ENCODE measurements around the gene LILRB3.
"Not testable (repeated sequence)": the region's sequence is repeated elsewhere in the genome, so short reads cannot be mapped to it uniquely, and the experiment has no call there.

LILRB3 gene

DNA sequence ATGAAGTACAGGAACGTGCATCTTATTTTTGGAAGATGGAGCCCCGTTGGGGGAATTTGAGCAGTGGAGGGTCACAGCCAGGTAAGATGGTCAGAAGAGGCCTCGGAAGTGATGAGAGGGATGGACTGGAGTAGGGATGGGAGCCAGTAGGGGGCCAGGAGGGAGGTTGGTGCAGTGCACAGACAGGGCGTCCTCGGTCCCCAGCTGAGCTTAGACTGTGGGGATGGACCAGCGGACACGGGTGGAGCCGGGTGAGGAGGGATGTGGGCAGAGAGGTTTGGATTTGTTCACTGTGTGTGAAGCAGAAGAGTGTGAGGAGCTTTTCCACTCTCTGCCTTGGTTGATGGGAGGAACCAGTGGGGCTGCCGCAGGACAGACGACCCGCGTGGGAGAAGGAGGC lies 11.6 kb downstream of the LILRB3 start:
- Histone ChIP-seq H3K27me3 (ENCODE audit: low read depth) (no peaks in the 10 kb centered on the region), H3K4me1 (peaks cover 8% of the 10 kb centered on the region), H3K4me3 (no peak overlapping the region), H3K9me3 (no peaks in the 10 kb centered on the region), H3K36me3 (replicated peaks) (peaks cover 23% of the 10 kb centered on the region)
- DNase-seq (ENCODE audit: low spot score in 2 of 2), result no peak
- in situ Hi-C loops (cut with MboI; ENCODE audit: low sequenced_read_pairs), result no loop called here

DNA sequence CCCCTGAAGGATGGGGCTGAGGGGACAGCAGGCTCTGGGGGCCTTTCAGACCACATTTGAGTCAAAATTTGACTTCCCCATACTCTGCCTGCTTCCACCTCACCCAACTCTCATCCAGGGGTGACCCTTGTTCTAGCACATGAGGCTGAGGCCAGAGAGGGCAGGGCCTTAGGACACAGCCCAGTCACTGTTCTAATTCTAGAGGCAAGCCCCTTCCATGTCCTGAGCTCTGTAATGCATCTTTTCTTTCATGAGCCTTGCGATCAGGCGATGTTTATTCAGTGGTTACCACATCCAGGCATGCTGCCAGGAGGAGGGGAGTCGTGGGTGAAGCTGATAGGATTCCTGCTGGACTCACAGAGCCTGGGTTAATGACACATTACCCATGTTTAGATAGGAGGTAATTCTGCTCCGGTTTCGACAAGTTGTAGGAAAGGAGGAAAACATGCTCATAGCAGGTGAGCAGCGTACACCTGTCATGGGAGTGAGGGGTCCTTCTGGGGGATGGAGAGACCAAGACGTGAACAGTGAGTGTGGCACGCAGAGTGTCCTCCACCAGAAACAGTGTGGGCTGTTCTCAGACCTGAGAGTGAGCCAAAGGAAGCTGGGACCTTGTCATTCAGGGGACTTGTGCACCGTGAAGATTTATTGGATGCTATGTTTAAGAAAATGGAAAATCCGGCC lies 12.9 kb downstream of the LILRB3 start:
- no peaks in the 10 kb centered on the region for H3K9me3 ChIP-seq
- DNase-seq (ENCODE audit: low spot score in 2 of 2), result peak; percentile 52 to 81

DNA sequence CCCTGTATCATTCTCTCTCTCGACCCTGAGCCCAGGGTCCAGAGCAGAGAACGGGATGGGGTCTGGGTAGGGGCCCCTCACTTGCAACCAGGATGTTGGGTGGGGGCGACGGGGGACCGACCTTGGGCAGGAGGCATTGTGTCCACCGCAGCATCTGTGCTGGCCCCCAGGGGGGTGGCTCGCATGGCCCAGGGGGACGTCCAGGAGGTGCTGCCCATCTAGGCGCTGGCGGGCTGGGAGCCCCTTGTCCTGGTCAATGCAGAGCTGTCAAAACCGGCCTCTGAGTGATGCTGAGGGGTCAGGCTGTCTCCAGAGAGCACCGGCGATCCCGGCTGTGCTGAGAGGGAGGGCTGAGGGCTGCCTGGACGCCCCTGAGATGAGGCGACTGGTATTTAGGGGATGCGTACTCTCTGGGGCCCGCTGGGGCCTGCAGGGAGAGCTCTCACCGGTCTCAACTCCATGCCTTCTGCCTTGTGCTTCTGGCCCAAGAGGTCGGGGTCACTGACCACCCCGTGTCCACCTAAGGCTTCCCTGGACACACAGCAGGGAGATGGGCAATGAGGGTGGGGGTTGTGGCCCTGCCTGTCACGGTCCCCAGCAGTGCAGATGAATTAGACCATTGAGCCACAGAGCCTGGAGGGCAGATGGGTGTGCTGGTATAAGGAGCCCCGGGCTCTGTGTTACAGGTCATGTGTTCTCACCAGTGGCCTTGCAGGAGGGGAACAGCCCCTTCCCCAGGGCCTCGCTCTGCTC lies 13.6 kb downstream of the LILRB3 start:
- in situ Hi-C loops (cut with MboI; ENCODE audit: low sequenced_read_pairs), result no loop called here
- DNase-seq (ENCODE audit: low spot score in 2 of 2), result peak in 1 of 2 experiments; percentile 50
- Histone ChIP-seq H3K27me3 (ENCODE audit: low read depth) (no peaks in the 10 kb centered on the region), H3K4me1 (peaks cover 12% of the 10 kb centered on the region), H3K36me3 (replicated peaks) (peaks cover 43% of the 10 kb centered on the region), H3K4me3 (no peak overlapping the region), H3K9me3 (no peaks in the 10 kb centered on the region)

More for the DNA sequence above, 12.9 kb downstream of the LILRB3 start:
- peaks cover 36% of the 10 kb centered on the region for H3K36me3 ChIP-seq (replicated peaks)
- no peaks in the 10 kb centered on the region for H3K27me3 ChIP-seq (ENCODE audit: low read depth)
- in situ Hi-C loops (cut with MboI; ENCODE audit: low sequenced_read_pairs), result no loop called here
- no peak overlapping the region for H3K4me3 ChIP-seq
- peaks cover 8% of the 10 kb centered on the region for H3K4me1 ChIP-seq

DNA sequence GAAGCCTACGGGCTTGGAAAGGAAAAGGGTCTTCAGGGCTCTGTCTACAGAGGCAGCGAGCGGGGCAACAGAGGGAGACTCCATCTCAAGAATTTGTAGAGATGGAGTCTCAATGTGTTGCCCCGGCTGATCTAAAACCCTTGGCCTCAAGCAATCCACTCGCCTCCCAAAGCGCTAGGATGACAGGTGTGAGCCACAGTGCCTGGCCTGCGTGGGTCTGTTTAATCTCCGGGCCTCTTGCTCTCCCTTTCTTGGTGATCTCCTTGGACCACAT lies 14.1 kb downstream of the LILRB3 start:
- in situ Hi-C loops (cut with MboI; ENCODE audit: low sequenced_read_pairs), result no loop called here
- peaks cover 16% of the 10 kb centered on the region for H3K4me1 ChIP-seq
- peak in 1 of 2 experiments; percentile 54 for DNase-seq (ENCODE audit: low spot score in 2 of 2)
- H3K27me3 ChIP-seq (ENCODE audit: low read depth), result no peaks in the 10 kb centered on the region
- no peak overlapping the region for H3K4me3 ChIP-seq
- H3K9me3 ChIP-seq, result no peaks in the 10 kb centered on the region
- peaks cover 48% of the 10 kb centered on the region for H3K36me3 ChIP-seq (replicated peaks)

DNA sequence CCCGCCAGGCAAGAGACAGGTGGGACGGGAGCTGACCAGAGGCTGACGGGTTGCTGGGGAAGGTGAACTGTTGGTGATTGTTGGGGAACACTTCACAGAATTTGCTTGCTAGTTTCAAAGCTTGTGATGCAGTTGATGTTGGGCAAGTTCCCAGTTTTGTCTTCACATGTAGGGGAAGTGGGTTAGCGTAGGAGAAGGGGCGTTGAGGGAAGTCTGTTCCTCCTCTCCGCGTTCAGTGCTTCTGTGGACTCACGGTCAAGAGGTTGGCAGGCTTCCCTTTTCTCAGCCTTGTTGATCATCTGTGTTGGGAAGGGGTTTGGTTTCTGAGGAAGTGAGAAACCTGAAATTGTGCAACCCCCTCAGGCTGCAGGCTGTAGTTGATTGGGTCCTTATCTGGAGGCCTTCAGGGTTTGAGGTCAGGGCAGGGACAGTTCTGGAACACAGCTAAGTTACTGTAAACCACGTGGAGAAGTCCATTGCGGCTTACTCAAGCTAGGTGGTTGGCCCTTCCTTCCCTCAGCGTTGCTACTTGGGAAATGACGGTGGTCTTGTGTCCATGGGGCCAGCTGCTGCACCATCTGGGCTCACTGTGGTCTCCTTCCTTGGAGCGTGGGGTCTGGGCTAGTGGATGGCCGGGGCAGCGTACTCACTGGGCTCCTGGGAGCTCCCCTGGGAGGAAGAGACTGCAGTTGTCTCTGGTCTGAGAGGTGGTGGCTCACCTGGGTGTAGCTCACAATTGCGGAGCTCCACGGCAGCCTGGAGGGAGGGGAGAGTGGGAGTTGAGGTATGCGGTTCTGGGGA lies 14.6 kb downstream of the LILRB3 start:
- Histone ChIP-seq H3K4me3 (no peak overlapping the region), H3K4me1 (peaks cover 16% of the 10 kb centered on the region), H3K36me3 (replicated peaks) (peaks cover 53% of the 10 kb centered on the region), H3K9me3 (no peaks in the 10 kb centered on the region), H3K27me3 (ENCODE audit: low read depth) (no peaks in the 10 kb centered on the region)
- in situ Hi-C loops (cut with MboI; ENCODE audit: low sequenced_read_pairs), result no loop called here
- DNase-seq (ENCODE audit: low spot score in 2 of 2), result peak in 1 of 2 experiments; percentile 46

DNA sequence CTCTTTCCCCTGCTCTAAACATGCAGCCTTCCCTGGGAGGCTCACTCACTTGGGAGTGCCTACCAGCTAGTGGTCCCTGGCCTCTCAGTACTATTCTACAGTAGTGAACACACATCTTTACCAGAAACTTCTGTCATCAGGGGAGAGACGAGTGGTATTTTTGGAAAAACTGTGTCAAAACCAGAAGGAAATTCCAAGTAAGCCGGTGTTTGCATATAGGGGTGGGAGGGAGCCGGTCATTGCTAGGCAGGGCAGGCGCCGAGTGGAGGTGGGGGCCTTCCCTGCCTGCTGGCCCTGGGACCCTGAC lies 15.2 kb downstream of the LILRB3 start:
- peaks cover 21% of the 10 kb centered on the region for H3K4me1 ChIP-seq
- peaks cover 59% of the 10 kb centered on the region for H3K36me3 ChIP-seq (replicated peaks)

DNA sequence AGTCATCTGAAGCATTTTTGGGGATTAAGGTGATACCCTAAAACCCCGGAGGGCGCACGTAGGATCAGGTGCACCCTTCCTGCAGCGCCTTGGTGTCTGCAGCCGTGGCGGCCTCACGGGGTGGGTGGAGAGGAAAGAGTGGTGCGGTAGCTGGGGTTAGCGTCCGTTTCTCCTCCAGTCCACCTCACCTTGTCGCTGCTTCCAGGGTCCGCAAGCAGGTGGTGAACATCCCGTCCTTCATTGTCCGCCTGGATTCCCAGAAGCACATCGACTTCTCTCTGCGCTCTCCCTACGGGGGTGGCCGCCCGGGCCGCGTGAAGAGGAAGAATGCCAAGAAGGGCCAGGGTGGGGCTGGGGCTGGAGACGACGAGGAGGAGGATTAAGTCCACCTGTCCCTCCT lies 15.6 kb downstream of the LILRB3 start:
- in situ Hi-C loops (cut with MboI; ENCODE audit: low sequenced_read_pairs); DNase-seq (ENCODE audit: low spot score in 2 of 2); H3K27me3 ChIP-seq (ENCODE audit: low read depth); H3K4me3 ChIP-seq; H3K9me3 ChIP-seq: not testable (repeated sequence)
- peaks cover 26% of the 10 kb centered on the region for H3K4me1 ChIP-seq
- peaks cover 63% of the 10 kb centered on the region for H3K36me3 ChIP-seq (replicated peaks)

More for the DNA sequence above, 15.2 kb downstream of the LILRB3 start:
- no peaks in the 10 kb centered on the region for H3K27me3 ChIP-seq (ENCODE audit: low read depth)
- no peaks in the 10 kb centered on the region for H3K9me3 ChIP-seq
- in situ Hi-C loops (cut with MboI; ENCODE audit: low sequenced_read_pairs), result no loop called here
- DNase-seq (ENCODE audit: low spot score in 2 of 2), result no peak
- no peak overlapping the region for H3K4me3 ChIP-seq

DNA sequence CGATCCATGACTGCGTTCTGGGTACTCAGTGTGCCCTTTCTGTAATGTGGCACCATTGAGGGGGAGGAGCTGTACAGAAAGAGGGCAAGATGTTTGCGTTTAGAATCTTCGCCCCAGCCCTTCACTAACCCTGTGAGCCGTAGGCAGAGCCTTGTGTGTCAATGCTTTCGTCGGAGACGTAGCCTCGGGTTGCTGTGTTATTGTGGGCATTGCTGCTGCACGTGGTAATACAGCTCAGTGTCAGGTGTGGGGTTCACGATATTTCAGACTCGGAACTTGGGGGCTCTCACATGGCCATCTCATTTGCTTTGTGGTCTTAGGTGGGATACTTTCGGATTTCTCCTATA lies 16.0 kb downstream of the LILRB3 start:
- Histone ChIP-seq H3K4me3 (no peak overlapping the region), H3K36me3 (replicated peaks) (peaks cover 67% of the 10 kb centered on the region), H3K9me3 (no peaks in the 10 kb centered on the region), H3K27me3 (ENCODE audit: low read depth) (no peaks in the 10 kb centered on the region), H3K4me1 (peaks cover 30% of the 10 kb centered on the region)
- in situ Hi-C loops (cut with MboI; ENCODE audit: low sequenced_read_pairs), result no loop called here
- DNase-seq (ENCODE audit: low spot score in 2 of 2), result no peak

DNA sequence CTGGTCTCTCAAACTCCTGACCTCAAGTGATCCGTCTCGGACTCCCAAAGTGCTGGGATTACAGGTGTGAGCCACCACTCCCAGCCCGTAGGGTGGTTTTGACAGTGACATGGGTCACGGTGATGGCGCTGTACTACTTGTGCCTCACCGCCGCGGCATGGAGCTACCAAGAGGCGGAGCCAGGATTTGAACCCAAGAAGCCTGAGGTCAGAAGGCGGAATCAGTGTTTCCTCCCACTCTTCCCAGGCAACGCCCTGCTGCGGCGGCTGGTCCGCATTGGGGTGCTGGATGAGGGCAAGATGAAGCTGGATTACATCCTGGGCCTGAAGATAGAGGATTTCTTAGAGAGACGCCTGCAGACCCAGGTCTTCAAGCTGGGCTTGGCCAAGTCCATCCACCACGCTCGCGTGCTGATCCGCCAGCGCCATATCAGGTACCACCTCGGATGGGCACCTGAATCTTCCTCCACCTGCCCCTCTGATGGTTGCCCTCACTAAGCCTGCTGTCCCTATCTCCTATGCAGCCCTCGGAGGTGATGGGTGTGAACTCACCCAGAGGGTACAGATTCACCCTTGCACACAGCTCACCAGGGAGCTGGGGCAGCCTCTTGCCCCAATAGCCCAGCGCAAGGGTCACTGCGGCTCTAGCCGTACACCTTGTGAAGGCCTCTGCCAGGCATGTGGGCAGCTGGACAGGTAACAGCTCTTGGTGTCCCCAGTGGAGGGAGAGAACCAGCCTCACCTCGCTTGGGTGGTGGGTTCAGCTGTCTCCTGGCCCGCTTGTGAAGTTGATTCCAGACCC lies 16.6 kb downstream of the LILRB3 start:
- Histone ChIP-seq H3K27me3 (ENCODE audit: low read depth) (no peaks in the 10 kb centered on the region), H3K4me1 (peaks cover 34% of the 10 kb centered on the region), H3K36me3 (replicated peaks) (peaks cover 73% of the 10 kb centered on the region), H3K9me3 (no peaks in the 10 kb centered on the region), H3K4me3 (no peak overlapping the region)
- in situ Hi-C loops (cut with MboI; ENCODE audit: low sequenced_read_pairs), result no loop called here
- DNase-seq (ENCODE audit: low spot score in 2 of 2), result no peak

DNA sequence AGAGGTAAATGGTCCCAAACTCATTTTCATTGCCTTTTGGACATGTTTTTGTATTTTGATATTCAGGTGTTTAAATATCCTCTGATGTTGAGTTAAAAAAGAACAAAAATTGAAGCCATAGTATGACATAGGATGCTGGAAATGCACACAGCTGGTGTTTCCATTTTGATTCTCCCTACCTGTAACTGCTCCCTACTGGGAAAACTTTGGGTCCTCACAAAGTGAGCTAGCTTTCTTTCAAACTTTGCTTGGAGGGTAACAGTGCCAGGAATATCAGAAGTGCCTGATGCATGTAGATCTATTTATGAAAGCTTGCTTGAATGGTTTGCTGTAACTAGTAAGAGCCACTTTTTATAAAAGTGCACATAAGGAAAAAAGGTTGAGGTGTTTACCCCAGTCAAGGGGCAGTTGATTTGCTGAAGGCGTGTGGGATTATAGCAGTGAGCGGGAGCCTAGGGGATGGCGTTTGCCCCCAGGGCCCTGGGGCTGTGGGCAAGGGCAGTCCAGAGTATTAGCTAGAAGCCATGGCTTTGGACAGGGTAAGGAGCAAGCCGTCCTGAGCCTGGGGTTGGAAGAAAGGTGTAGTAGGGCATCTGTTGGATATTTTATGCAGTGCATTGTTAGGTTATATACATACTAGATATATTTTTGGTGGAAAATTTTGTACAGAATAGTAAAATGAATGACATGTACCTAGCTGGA lies 17.9 kb downstream of the LILRB3 start:
- H3K27me3 ChIP-seq (ENCODE audit: low read depth), result no peaks in the 10 kb centered on the region
- H3K9me3 ChIP-seq, result no peaks in the 10 kb centered on the region
- no peak for DNase-seq (ENCODE audit: low spot score in 2 of 2)
- H3K36me3 ChIP-seq (replicated peaks), result peaks cover 77% of the 10 kb centered on the region
- in situ Hi-C loops (cut with MboI; ENCODE audit: low sequenced_read_pairs), result no loop called here
- peaks cover 36% of the 10 kb centered on the region for H3K4me1 ChIP-seq
- H3K4me3 ChIP-seq, result no peak overlapping the region

DNA sequence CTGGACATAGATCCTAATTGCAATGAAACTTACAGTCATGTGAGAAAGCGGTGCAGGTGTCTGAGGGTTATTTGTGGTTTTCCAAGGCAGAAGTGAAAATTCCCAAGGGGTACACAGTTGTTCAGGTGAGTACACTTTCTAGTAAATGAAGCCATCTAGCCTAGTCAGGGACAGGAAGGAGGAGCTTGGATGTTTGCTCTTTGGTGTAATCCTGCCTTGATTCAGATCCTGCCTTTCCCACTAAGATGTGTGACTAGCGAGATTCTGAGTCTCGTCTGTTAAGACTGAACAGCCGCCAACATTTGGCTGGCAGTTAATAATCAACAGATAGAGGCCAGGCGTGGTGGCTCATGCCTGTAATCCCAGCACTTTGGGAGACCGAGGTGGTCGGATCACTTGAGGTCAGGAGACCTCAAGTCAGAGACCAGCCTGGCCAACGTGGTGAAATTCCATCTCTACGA lies 19.6 kb downstream of the LILRB3 start:
- H3K9me3 ChIP-seq, result no peaks in the 10 kb centered on the region
- H3K27me3 ChIP-seq (ENCODE audit: low read depth), result no peaks in the 10 kb centered on the region
- DNase-seq (ENCODE audit: low spot score in 2 of 2), result no peak
- H3K4me3 ChIP-seq, result peak overlapping the region; percentile 79; the same call in 1 of the 2 replicates
- peaks cover 29% of the 10 kb centered on the region for H3K4me1 ChIP-seq
- in situ Hi-C loops (cut with MboI; ENCODE audit: low sequenced_read_pairs), result no loop called here
- peaks cover 74% of the 10 kb centered on the region for H3K36me3 ChIP-seq (replicated peaks)

DNA sequence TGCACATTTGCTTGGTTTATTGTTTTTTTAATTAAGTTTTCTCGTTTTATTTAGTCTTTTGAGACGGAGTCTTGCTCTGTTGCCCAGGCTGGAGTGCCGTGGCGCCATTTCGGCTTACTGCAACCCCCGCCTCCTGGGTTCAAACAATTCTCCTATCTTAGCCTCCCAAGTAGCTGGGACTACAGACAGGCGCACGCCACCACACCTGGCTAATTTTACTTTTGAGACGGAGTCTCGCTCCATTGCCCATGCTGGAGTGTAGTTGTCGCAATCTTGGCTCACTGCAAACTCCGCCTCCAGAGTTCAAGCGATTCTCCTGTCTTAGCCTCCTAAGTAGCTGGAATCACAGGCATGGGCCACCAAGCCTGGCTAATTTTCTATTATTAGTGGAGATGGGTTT lies 20.8 kb downstream of the LILRB3 start:
- peaks cover 62% of the 10 kb centered on the region for H3K36me3 ChIP-seq (replicated peaks)
- H3K27me3 ChIP-seq (ENCODE audit: low read depth), result no peaks in the 10 kb centered on the region
- DNase-seq (ENCODE audit: low spot score in 2 of 2), result no peak
- no peaks in the 10 kb centered on the region for H3K9me3 ChIP-seq
- H3K4me1 ChIP-seq, result peaks cover 29% of the 10 kb centered on the region
- peak overlapping the region; percentile 79 for H3K4me3 ChIP-seq
- in situ Hi-C loops (cut with MboI; ENCODE audit: low sequenced_read_pairs), result no loop called here

DNA sequence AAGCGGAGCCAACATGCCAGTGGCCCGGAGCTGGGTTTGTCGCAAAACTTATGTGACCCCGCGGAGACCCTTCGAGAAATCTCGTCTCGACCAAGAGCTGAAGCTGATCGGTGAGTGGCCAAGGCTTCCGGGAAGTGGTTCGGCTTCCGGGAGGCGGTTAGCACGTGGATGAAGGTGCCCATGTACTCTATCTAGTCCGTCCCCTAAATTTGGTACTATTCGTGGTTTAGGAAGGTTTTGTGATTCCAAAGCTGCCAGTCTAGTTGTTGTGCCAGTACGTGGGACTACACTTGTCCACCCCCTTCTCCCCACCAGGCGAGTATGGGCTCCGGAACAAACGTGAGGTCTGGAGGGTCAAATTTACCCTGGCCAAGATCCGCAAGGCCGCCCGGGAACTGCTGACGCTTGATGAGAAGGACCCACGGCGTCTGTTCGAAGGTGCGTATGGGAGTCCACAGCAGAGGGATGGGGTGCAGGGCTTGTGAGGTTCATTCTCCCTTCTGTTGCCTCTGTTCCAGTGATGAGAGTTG lies 21.6 kb downstream of the LILRB3 start:
- Histone ChIP-seq H3K9me3 (no peaks in the 10 kb centered on the region), H3K4me1 (peaks cover 29% of the 10 kb centered on the region), H3K36me3 (replicated peaks) (peaks cover 55% of the 10 kb centered on the region), H3K4me3 (peak overlapping the region; percentile 79), H3K27me3 (ENCODE audit: low read depth) (no peaks in the 10 kb centered on the region)
- no peak for DNase-seq (ENCODE audit: low spot score in 2 of 2)
- in situ Hi-C loops (cut with MboI; ENCODE audit: low sequenced_read_pairs), result no loop called here
